D721Med (cell line): ENCODE data around the gene UBXN11.

Experiments
- DNase-seq: peaks from one replicate; pipeline ENCODE4 v3.0.0; 2011; ENCODE audit warnings: low spot score; ENCODE audit not compliant: insufficient read length
- FAIRE-seq: peaks from 2 replicates; lab custom pipeline; 2011; peaks lifted over from hg19 to GRCh38; lab: Jason Lieb, UNC
- CTCF ChIP-seq: IDR thresholded peaks from 2 replicates; pipeline ENCODE4 v1.5.1; 2012; ENCODE audit warnings: mild to moderate bottlenecking, control low read depth; ENCODE audit not compliant: insufficient read depth; ENCODE audit errors: missing control alignments

UBXN11 gene

DNA sequence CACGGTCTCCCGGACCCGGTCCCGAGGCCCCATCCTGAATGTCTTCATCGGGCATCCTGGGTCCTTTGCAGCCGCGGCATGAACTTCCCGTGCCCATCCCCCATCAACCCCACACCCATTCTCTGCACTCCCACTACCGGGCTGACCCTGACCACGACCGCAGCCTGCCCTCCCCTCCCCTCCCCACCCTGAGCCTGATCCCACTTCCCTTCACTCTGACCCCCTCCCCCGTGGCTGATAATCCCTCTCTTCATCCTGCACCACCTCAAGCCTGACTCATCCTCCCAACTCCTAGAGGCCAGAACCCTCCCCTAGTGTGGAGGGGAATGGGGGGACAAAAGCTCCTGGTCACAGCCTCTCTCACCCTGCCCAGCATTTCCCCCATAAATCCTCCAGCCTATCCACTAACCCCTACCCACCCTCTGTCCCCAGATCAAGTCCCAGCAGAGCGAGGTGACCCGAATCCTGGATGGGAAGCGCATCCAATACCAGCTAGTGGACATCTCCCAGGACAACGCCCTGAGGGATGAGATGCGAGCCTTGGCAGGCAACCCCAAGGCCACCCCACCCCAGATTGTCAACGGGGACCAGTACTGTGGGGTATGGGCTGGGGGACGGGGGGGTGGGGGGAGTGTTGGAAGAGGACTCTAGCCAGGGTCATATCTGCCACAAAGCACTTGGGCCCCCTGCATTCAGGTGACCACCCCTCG, 25.9 kb downstream of the UBXN11 start:
- TF ChIP-seq CTCF, result no peak
- DNase-seq (no peak), FAIRE-seq (no peak)

DNA sequence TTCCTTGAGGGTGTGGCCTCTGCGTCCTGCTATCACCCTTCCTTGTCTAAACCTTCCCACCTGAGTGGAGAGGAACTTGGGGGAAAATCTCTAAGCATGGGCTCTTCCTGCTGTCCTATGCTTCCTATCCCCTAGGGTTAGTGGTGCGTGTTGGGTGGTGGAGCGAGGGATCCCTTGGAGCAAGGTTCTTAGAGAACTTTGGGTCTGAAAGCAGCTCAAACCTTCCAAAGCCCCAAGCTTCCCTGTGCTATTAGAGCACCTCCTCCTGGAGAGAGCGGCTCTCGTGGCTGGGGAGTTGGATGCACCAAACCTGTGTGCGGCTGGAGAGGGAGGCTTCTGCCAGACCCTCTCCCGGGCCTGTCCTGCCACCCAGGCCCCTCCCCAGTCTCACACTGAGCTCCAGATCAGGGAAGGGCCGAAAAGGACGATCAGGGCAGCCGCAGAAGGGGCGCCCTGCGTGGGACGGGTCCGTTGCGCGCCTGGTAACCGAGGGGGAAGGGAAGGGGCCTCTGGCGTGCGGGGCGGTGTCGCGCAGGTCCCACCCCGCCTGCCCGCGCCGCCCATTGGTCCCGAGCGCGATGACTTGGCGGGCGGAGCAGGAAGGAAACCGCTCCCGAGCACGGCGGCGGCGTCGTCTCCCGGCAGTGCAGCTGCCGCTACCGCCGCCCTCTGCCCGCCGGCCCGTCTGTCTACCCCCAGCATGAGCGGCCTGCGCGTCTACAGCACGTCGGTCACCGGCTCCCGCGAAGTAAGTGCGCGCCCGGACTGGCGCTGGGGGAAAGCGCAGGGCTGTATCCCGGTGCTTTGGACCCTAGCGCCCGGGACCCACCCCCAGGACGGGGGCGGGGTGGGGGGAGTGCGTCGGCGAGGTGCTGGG, 26.7 kb downstream of the UBXN11 start, which contains the start of gene SH3BGRL3:
Gene SH3BGRL3 (plus strand): TSS at position 631 of the 877 bp plus-strand sequence. CDS start 70 bp downstream, at position 701.
- peak; percentile 35 for TF ChIP-seq CTCF

DNA sequence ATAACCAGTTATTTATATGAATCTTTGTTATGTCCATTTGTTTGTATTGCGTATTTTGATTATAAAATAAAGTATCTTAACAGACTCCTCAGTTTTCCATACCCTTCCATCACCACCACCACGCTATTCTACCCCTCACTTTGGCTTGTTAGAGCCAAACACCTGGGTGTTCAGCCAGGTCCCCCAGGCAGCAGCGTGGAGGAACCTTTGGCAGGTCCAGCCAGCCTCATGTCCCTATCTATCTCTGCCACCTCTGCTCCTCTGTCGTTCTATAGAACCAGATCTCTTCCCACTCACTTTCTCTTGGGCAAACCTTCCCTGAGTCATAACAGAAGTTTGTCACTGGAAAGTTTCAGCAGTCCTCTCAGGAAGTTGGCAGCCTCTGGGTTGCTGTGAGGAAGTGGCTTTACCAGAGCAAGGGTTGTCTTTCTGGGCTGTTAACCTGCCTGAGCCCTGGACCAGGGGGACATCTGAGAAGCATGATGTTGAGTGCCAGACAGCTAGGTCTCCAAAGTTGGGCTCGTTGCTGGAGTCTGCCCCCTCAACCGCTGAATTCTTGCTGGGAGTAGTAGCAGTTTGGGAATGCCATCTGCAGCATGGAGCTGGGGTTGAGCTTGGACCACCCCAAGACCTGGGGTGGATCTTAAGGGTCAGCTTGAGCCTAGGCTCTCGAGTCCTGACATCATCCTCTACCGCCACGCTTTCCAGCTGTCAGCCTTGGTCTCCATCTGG, 27.5 kb downstream of the UBXN11 start:
- no peak for FAIRE-seq
- no peak for DNase-seq
- no peak for TF ChIP-seq CTCF

More for the DNA sequence above, 26.7 kb downstream of the UBXN11 start, which contains the start of gene SH3BGRL3:
- FAIRE-seq (no peak), DNase-seq (peak; percentile 80)

DNA sequence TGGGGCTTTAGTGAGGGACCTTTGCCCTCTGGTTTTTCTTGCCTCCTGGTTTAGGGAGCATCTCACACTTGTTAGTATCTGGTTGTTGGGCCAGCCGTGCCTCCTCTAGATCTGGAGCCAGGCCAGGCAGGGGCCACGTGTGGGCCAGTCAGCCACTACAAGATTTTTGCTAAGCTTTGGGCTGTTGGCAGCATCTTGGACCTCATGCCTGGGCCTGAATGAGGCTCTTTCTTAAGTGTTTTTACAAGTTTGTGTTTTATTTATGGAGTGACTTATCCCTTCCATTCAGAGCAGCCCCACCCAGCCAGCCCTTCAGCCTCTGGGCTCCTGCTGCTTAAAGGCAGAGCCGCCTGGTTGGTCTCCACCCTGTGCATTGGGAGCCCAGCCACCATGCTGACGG, 28.1 kb downstream of the UBXN11 start:
- no peak for TF ChIP-seq CTCF
- DNase-seq (no peak), FAIRE-seq (no peak)

DNA sequence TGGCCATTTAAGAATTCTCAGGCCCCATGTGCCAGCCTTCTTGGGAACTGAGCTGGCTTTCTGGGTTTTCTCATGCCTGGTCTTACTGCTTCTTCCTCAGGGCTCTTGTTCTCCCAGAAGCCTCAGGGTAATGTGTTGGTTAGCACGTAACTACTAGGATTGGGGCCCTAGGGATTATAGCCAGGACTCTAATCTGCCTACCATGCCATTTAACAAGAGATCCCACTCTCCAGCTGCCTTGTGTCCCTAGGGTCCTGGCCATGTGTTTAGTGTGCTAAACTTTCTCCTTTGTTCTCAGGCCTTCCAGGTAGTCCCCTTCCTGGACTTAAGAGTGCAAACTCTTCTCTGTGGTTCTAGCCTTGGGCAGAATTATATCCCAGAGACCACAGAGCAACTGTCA, 28.7 kb downstream of the UBXN11 start:
- no peak for TF ChIP-seq CTCF
- FAIRE-seq (no peak), DNase-seq (no peak)

- DNase-seq (no peak), FAIRE-seq (no peak)
- TF ChIP-seq CTCF, result no peak
Measured at GRCh38 chr1:26277261-26277661, 29.2 kb downstream of the UBXN11 start.
